GM12891 (cell line): ENCODE results near the gene BICRAL.

Experiments
- DNase-seq: peaks from one replicate; pipeline ENCODE4 v3.0.0; 2011; ENCODE audit warnings: low spot score; ENCODE audit not compliant: insufficient read length
- FAIRE-seq: peaks from 2 replicates; lab custom pipeline; 2011; peaks lifted over from hg19 to GRCh38; lab: Jason Lieb, UNC
- PAX5 ChIP-seq: IDR thresholded peaks from 2 replicates; pipeline ENCODE4 v1.6.1; 2011; ENCODE audit warnings: low read length, moderate library complexity, mild to moderate bottlenecking; ENCODE audit not compliant: insufficient read depth, severe bottlenecking
- POLR2A ChIP-seq: IDR thresholded peaks from 2 replicates; pipeline ENCODE4 v1.6.1; 2011; ENCODE audit warnings: low read depth, low read length, control low read depth
- POLR2AphosphoS5 ChIP-seq: IDR thresholded peaks from 2 replicates; pipeline ENCODE4 v1.6.1; 2011; ENCODE audit warnings: low read depth, low read length, control low read depth
- POU2F2 ChIP-seq: IDR thresholded peaks from 2 replicates; pipeline ENCODE4 v1.6.1; 2011; ENCODE audit warnings: low read depth, mild to moderate bottlenecking, control low read depth, low read length, moderate library complexity
- SPI1 ChIP-seq: IDR thresholded peaks from 2 replicates; pipeline ENCODE4 v1.6.1; 2011; ENCODE audit warnings: low read depth, low read length, control low read depth
- TAF1 ChIP-seq: IDR thresholded peaks from 2 replicates; pipeline ENCODE4 v1.6.1; 2011; ENCODE audit warnings: low read depth, low read length, control low read depth

Gene BICRAL

GRCh38 chr6:42746463-42747391, 35.1 kb upstream of the BICRAL start:
- peak; percentile 87 for FAIRE-seq
- TF ChIP-seq PAX5 (no peak), TAF1 (peak; percentile 68; the same call in 1 of the 2 replicates), POU2F2 (peak; percentile 55; the same call in 1 of the 2 replicates), POLR2A (peak; percentile 65), SPI1 (peak; percentile 90), POLR2AphosphoS5 (peak; percentile 81)

GRCh38 chr6:42748203-42748898, 33.5 kb upstream of the BICRAL start:
- TF ChIP-seq SPI1 (no peak), TAF1 (no peak), PAX5 (no peak), POLR2A (no peak), POLR2AphosphoS5 (no peak), POU2F2 (no peak)
- no peak for DNase-seq
- FAIRE-seq: peak; percentile 20

More at GRCh38 chr6:42746463-42747391, 35.1 kb upstream of the BICRAL start:
- peak; percentile 86 for DNase-seq

- TF ChIP-seq TAF1 (no peak), PAX5 (no peak), SPI1 (no peak), POLR2A (no peak), POU2F2 (no peak), POLR2AphosphoS5 (no peak)
- DNase-seq (no peak), FAIRE-seq (no peak)
These were observed 30.8 kb upstream of the BICRAL start for GRCh38 chr6:42751055-42751454.

- FAIRE-seq (no peak), DNase-seq (no peak)
- TF ChIP-seq SPI1: no peak
- TF ChIP-seq PAX5: no peak
- TF ChIP-seq POU2F2: no peak
- TF ChIP-seq POLR2AphosphoS5: no peak
- no peak for TF ChIP-seq TAF1
- TF ChIP-seq POLR2A: no peak
These were observed 27.1 kb upstream of the BICRAL start for GRCh38 chr6:42754759-42755158.

GRCh38 chr6:42756722-42757121, 25.1 kb upstream of the BICRAL start:
- FAIRE-seq (no peak), DNase-seq (no peak)
- TF ChIP-seq POLR2AphosphoS5 (no peak), POU2F2 (no peak), PAX5 (no peak)

GRCh38 chr6:42758756-42759430, 23.0 kb upstream of the BICRAL start:
- no peak for FAIRE-seq
- DNase-seq: no peak
- TF ChIP-seq POU2F2 (no peak), POLR2A (no peak), PAX5 (no peak), POLR2AphosphoS5 (no peak), SPI1 (no peak), TAF1 (no peak)

GRCh38 chr6:42761287-42762067, 20.4 kb upstream of the BICRAL start:
- TF ChIP-seq POLR2A (no peak), POLR2AphosphoS5 (no peak), TAF1 (no peak), SPI1 (no peak), PAX5 (no peak), POU2F2 (no peak)
- FAIRE-seq (no peak), DNase-seq (no peak)

GRCh38 chr6:42762426-42762859, 19.4 kb upstream of the BICRAL start:
- TF ChIP-seq SPI1 (no peak), TAF1 (no peak), POLR2A (no peak), POU2F2 (no peak), POLR2AphosphoS5 (no peak), PAX5 (no peak)
- no peak for FAIRE-seq
- DNase-seq: no peak

GRCh38 chr6:42762950-42763349, 18.9 kb upstream of the BICRAL start:
- FAIRE-seq: no peak
- DNase-seq: no peak
- TF ChIP-seq POU2F2 (no peak), POLR2A (no peak), POLR2AphosphoS5 (no peak), SPI1 (no peak), TAF1 (no peak), PAX5 (no peak)
